B cell (primary cell): ENCODE results near the gene TRPM6. TPM values are rescaled to one million over a fixed set of nuclear protein-coding genes. Genes with fewer than 3 reads are reported as not detected.

Experiments used
- ATAC-seq: fragments of 200-7000 bp; cut with Tn5 transposase; one replicate; pipeline ENCODE4 v1.10.0; 2021; ENCODE audit warnings: low read depth, mild to moderate bottlenecking, moderate number of reproducible peaks, moderate library complexity
- CTCF ChIA-PET: fragments of 350-600 bp; sonication (Branson Sonifier 250); formaldehyde crosslinking; loops from one replicate; lab custom pipeline; 2021; ENCODE audit warnings: antibody characterized with exemption, inconsistent platforms; lab: Charles Lee
- POLR2A ChIA-PET: fragments of 350-600 bp; sonication (Branson Sonifier 250); formaldehyde crosslinking; loops from one replicate; lab custom pipeline; 2021; ENCODE audit warnings: antibody characterized with exemption; lab: Charles Lee
- DNase-seq: peaks from one replicate; pipeline ENCODE4 v3.0.0; 2013
- H2AFZ ChIP-seq: 2 replicates; pipeline ENCODE4 v1.6.1; 2012; ENCODE audit warnings: mild to moderate bottlenecking, low read depth, low read length; ENCODE audit not compliant: insufficient read depth, poor library complexity, severe bottlenecking
- H3K27ac ChIP-seq, 2 donors: 1 replicate in 1 of 2; 2 replicates in 1 of 2; pipeline ENCODE4 v1.5.1; 2012 to 2013; ENCODE audit warnings: low read length in 2 of 2, mild to moderate bottlenecking in 2 of 2, moderate library complexity in 1 of 2
- H3K27me3 ChIP-seq, 4 experiments: fragments of 200-600 bp in 1 of 4; sonication (generic) in 1 of 4; replicated peaks in 1 of 4; 1 replicate in 2 of 4; 2 replicates in 2 of 4; pipeline versions ENCODE4 v1.6.1 to v1.7.0; 2013 to 2016; ENCODE audit warnings: low read length in 3 of 4, mild to moderate bottlenecking in 2 of 4, mixed read lengths in 1 of 4, moderate library complexity in 1 of 4; ENCODE audit not compliant: insufficient read depth in 4 of 4, control insufficient read depth in 3 of 4; ENCODE audit errors: control extremely low read depth in 1 of 4
- H3K36me3 ChIP-seq, 2 experiments: replicated peaks in 1 of 2; 1 replicate in 1 of 2; 2 replicates in 1 of 2; pipeline versions ENCODE4 v1.6.1 to v1.7.1; 2013; ENCODE audit warnings: low read length in 1 of 2; ENCODE audit not compliant: insufficient read depth in 2 of 2, control insufficient read depth in 1 of 2; ENCODE audit errors: control extremely low read depth in 1 of 2, extremely low read depth in 1 of 2
- H3K4me1 ChIP-seq, 2 donors: fragments of 200-600 bp in 1 of 2; sonication (generic) in 1 of 2; 1 replicate in 1 of 2; 2 replicates in 1 of 2; pipeline versions ENCODE4 v1.5.1 to v1.6.1; 2013 to 2017; ENCODE audit warnings: low read length in 2 of 2; ENCODE audit not compliant: control insufficient read depth in 2 of 2, insufficient read depth in 2 of 2
- H3K4me2 ChIP-seq: replicated peaks from 2 replicates; pipeline ENCODE3; 2012; ENCODE audit warnings: mild to moderate bottlenecking, low read depth, low read length; ENCODE audit not compliant: poor library complexity, severe bottlenecking
- H3K4me3 ChIP-seq, 5 experiments: fragments of 200-600 bp in 1 of 5; sonication (generic) in 1 of 5; 1 replicate in 3 of 5; 2 replicates in 2 of 5; pipeline versions ENCODE4 v1.5.1 to v1.7.0; 2011 to 2016; ENCODE audit warnings: low read length in 4 of 5, mild to moderate bottlenecking in 4 of 5, low read depth in 2 of 5, control low read depth in 1 of 5, moderate library complexity in 1 of 5; ENCODE audit not compliant: insufficient read depth in 1 of 5; ENCODE audit errors: control extremely low read depth in 1 of 5, extremely low read depth in 1 of 5
- H3K79me2 ChIP-seq: fragments of 200-600 bp; sonication (generic); one replicate; pipeline ENCODE4 v1.6.0; 2016; ENCODE audit warnings: low read length; ENCODE audit not compliant: control insufficient read depth, insufficient read depth
- H3K9ac ChIP-seq: fragments of 200-600 bp; sonication (generic); 2 replicates; pipeline ENCODE4 v1.6.1; 2017; ENCODE audit warnings: mild to moderate bottlenecking, low read length, moderate library complexity
- H3K9me3 ChIP-seq, 3 donors: one replicate each; pipeline versions ENCODE4 v1.6.1 to v1.7.1; 2013; ENCODE audit warnings: low read length in 2 of 3; ENCODE audit not compliant: control insufficient read depth in 2 of 3, insufficient read depth in 1 of 3; ENCODE audit errors: control extremely low read depth in 1 of 3
- H4K20me1 ChIP-seq: 2 replicates; pipeline ENCODE4 v1.6.0; 2012; ENCODE audit warnings: mild to moderate bottlenecking, low read length; ENCODE audit not compliant: insufficient read depth, control insufficient read depth, poor library complexity, severe bottlenecking
- H3K27ac Mint-ChIP-seq: one replicate; pipeline ENCODE4 v1.8.0; 2021; ENCODE audit warnings: mixed read lengths
- H3K27me3 Mint-ChIP-seq: one replicate; pipeline ENCODE4 v1.8.0; 2021; ENCODE audit warnings: mixed read lengths
- H3K4me1 Mint-ChIP-seq: one replicate; pipeline ENCODE4 v1.8.0; 2021; ENCODE audit warnings: mixed read lengths
- H3K4me3 Mint-ChIP-seq: one replicate; pipeline ENCODE4 v1.8.0; 2021; ENCODE audit warnings: mixed read lengths
- H3K9me3 Mint-ChIP-seq: one replicate; pipeline ENCODE4 v1.8.0; 2022; ENCODE audit warnings: mixed read lengths; ENCODE audit not compliant: insufficient read depth
- CTCF ChIP-seq: fragments of 200-600 bp; IDR thresholded peaks from one replicate; pipeline ENCODE4 v1.8.0; 2022; ENCODE audit warnings: antibody characterized with exemption, mild to moderate bottlenecking
- EZH2 ChIP-seq: IDR thresholded peaks from 2 replicates; pipeline ENCODE4 v1.6.1; 2012; ENCODE audit warnings: borderline replicate concordance, low read depth, mild to moderate bottlenecking, moderate library complexity, low read length; ENCODE audit not compliant: insufficient read depth, poor library complexity, severe bottlenecking
- WGBS: methylation state at CpG from one replicate; pipeline ENCODE4 v1.1.5; 2013; ENCODE audit warnings: missing lambda C conversion rate; ENCODE audit not compliant: insufficient coverage; 5-methylcytosine and 5-hydroxymethylcytosine counted together
- intact Hi-C: fragments of 100-400 bp; cut with micrococcal nuclease; formaldehyde crosslinking; loops from one replicate; pipeline ENCODE4 v1.10.0; 2022
- polyA plus RNA-seq: library from polyadenylated mRNA; depleted of rRNA; stranded (reverse); fragments of >200 nt; gene quantifications from 2 replicates; pipeline ENCODE4 v1.2.3, GENCODE V29; 2012
- total RNA-seq, 2 donors: library from RNA; stranded (reverse); fragments of 120-200 nt in 1 of 2; gene quantifications; 1 replicate in 1 of 2; 2 replicates in 1 of 2; pipeline versions ENCODE4 v1.2.3 to v1.2.4, GENCODE V29; 2013 to 2022

TRPM6 gene
- total and polyA plus RNA-seq, 2 donors (not counting 1 experiment from before 2014, with no cell fraction given), result not detected

DNA sequence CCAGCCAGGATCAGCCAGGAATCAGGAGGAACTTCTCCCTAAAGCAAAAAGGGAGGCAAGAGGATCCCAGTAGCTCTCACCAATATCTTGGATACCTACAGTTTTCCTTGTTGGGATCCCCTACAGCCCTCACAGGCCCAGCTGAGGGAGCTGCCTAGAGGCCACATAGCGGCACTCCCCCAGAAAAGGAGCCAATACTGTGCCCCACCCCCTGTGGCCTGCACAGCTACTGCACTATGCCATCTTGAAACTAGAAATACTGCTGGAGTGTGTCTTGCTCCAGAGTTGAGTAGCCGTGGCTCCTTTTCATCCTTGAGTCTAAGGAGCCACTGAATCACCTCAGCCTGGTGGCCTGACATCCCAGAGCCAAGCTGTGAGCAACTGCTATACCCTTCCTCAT lies 22.3 kb upstream of the TRPM6 start:
- H3K36me3 ChIP-seq, result no peaks in the 10 kb centered on the region
- intact Hi-C loops, result no loop called here
- peaks cover 0 to 12% (median 6%) of the 10 kb centered on the region in 3 donors for H3K9me3 ChIP-seq
- no peak overlapping the region for H3K27ac ChIP-seq
- H3K4me3 ChIP-seq, result no peak overlapping the region
- no peak for DNase-seq
- no peak overlapping the region for H2AFZ ChIP-seq
- ATAC-seq, result no peak
- H3K27ac Mint-ChIP-seq, result no peak overlapping the region
- peaks cover 0 to 4% (median 0%) of the 10 kb centered on the region in 4 experiments for H3K27me3 ChIP-seq
- H3K4me1 ChIP-seq, result no peaks in the 10 kb centered on the region
- H3K79me2 ChIP-seq, result no peaks in the 10 kb centered on the region
- ChIA-PET CTCF (no interaction called here), POLR2A (no interaction called here)
- TF ChIP-seq CTCF, result no peak
- TF ChIP-seq EZH2, result no peak
- H3K4me2 ChIP-seq, result no peak overlapping the region
- no peaks in the 10 kb centered on the region for H4K20me1 ChIP-seq
- peaks cover 8% of the 10 kb centered on the region for H3K9me3 Mint-ChIP-seq
- 87% methylated on average over 2 of the region's 2 CpGs for WGBS
- H3K4me3 Mint-ChIP-seq, result no peak overlapping the region
- H3K27me3 Mint-ChIP-seq, result peaks cover 38% of the 10 kb centered on the region
- H3K9ac ChIP-seq, result no peak overlapping the region
- H3K4me1 Mint-ChIP-seq, result no peaks in the 10 kb centered on the region

DNA sequence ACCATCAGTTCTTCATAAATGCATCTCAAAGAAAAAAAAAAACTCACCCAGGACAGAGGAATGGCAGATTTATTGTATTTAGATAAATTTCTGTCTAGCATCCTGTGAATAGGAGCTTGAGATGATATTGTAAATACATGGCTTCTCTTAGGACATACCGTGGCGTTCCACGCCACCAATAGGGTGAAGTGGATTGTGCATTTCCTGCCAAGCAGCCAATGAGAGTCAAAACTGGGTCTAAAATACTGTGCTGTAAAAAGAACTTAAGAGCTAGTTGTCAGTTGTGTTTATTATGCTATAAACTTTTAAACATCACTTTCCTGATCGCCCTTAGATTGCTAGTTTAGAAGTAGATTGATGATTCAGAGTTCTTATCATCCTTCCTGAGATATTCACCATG lies 20.9 kb upstream of the TRPM6 start:
- H3K4me3 ChIP-seq, result no peak overlapping the region
- POLR2A ChIA-PET, result no interaction called here
- no peak for DNase-seq
- Mint-ChIP-seq H3K4me3 (no peak overlapping the region), H3K9me3 (peaks cover 8% of the 10 kb centered on the region), H3K27me3 (peaks cover 38% of the 10 kb centered on the region), H3K4me1 (no peaks in the 10 kb centered on the region), H3K27ac (no peak overlapping the region)
- peaks cover 0 to 4% (median 0%) of the 10 kb centered on the region in 4 experiments for H3K27me3 ChIP-seq
- no peaks in the 10 kb centered on the region for H3K36me3 ChIP-seq
- no peaks in the 10 kb centered on the region for H3K79me2 ChIP-seq
- no peak overlapping the region for H3K4me2 ChIP-seq
- CTCF ChIA-PET, result interaction anchor here (1.2 kb wide), 1 partner anchor 38 kb away, joined by 3 read pairs; no protein-coding TSS in a partner anchor
- ATAC-seq, result no peak
- H3K27ac ChIP-seq, result no peak overlapping the region
- no peaks in the 10 kb centered on the region for H3K4me1 ChIP-seq
- intact Hi-C loops, result no loop called here
- H3K9me3 ChIP-seq, result peaks cover 0 to 12% (median 6%) of the 10 kb centered on the region in 3 donors
- H2AFZ ChIP-seq, result no peak overlapping the region
- WGBS, result 96% methylated on average over 3 of the region's 4 CpGs
- H4K20me1 ChIP-seq, result no peaks in the 10 kb centered on the region
- no peak overlapping the region for H3K9ac ChIP-seq
- TF ChIP-seq EZH2 (no peak), CTCF (no peak)
